NT2/D1 (cell line): ENCODE data around the gene BCAM.
"Not testable (repeated sequence)": the region's sequence is repeated elsewhere in the genome, so short reads cannot be mapped to it uniquely, and the experiment has no call there.

Experiments
- DNase-seq: peaks from one replicate; pipeline ENCODE4 v3.0.0-alpha.2; 2011; ENCODE audit warnings: low read depth, low spot score
- H3K27me3 ChIP-seq: 2 replicates; pipeline ENCODE4 v1.6.0; 2011; ENCODE audit warnings: mild to moderate bottlenecking; ENCODE audit not compliant: insufficient read length, insufficient read depth
- H3K36me3 ChIP-seq: 2 replicates; pipeline ENCODE4 v1.6.1; 2011; ENCODE audit warnings: mild to moderate bottlenecking, low read length, mixed read lengths; ENCODE audit not compliant: insufficient read depth, insufficient read length
- H3K4me1 ChIP-seq: 2 replicates; pipeline ENCODE4 v1.5.1; 2011; ENCODE audit not compliant: insufficient read depth, insufficient read length
- H3K4me3 ChIP-seq: 2 replicates; pipeline ENCODE4 v1.5.1; 2011; ENCODE audit warnings: low read depth; ENCODE audit not compliant: insufficient read length
- H3K9ac ChIP-seq: 2 replicates; pipeline ENCODE4 v1.6.0; 2011; ENCODE audit warnings: low read depth; ENCODE audit not compliant: insufficient read length
- H3K9me3 ChIP-seq: 2 replicates; pipeline ENCODE4 v1.5.1; 2011; ENCODE audit warnings: mild to moderate bottlenecking, low read length; ENCODE audit not compliant: insufficient read depth
- SUZ12 ChIP-seq: IDR thresholded peaks from 2 replicates; pipeline ENCODE4 v1.6.1; 2011; ENCODE audit not compliant: insufficient read length, insufficient read depth; ENCODE audit errors: extremely low read depth
- YY1 ChIP-seq: IDR thresholded peaks from 2 replicates; pipeline ENCODE4 v1.6.1; 2011; ENCODE audit not compliant: insufficient read length, insufficient read depth
- ZNF274 ChIP-seq: IDR thresholded peaks from 2 replicates; pipeline ENCODE4 v1.6.1; 2011; ENCODE audit warnings: mild to moderate bottlenecking, low read depth, low read length

The BCAM gene

DNA sequence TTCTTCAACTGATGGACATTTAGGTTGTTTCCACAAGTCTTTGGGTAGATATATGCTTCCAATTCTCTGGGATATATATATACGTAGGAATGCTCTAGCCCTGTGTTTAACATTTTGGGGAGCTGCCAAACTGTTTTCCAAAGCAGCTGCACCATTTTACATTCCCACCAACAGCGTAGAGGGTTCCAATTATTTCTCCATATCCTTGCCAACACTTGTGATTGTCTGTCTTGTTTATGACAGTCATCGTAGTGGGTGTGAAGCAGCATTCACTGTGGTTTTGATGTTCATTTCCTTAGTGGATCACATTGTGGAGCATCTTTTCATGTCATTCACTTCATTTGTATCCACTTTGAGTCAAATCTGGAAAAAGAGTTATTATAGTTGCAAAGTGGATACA lies 35.9 kb upstream of the BCAM start:
- Histone ChIP-seq H3K4me3 (no peak overlapping the region), H3K4me1 (no peaks in the 10 kb centered on the region), H3K27me3 (no peaks in the 10 kb centered on the region), H3K9me3 (no peaks in the 10 kb centered on the region), H3K9ac (no peak overlapping the region), H3K36me3 (no peaks in the 10 kb centered on the region)
- no peak for DNase-seq
- TF ChIP-seq SUZ12 (no peak), ZNF274 (no peak), YY1 (no peak)

DNA sequence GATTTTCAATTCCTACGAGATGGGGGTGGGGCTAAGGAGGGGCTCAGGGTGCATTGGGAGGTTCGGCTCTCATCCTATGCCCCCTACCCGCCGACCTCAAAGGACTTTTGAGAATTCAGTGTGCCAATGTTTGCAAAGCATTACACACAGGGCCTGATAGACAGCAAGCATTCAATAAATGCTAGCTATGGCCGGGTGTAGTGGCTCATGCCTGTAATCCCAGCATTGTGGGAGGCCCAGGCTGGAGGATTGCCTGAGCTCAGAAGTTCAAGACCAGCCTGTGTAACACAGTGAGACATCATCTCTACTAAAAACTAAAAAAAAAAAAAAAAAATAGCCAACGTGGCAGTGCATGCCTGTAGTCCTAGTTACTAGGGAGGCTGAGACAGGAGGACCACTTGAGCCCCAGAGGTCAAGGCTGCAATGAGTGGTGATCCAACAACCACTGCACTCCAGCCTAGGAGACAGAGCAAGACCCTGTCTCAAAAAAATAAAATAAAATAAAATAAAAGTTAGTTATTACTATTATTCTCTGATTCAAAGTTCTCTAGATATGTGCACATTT lies 33.1 kb upstream of the BCAM start:
- Histone ChIP-seq H3K9ac (no peak overlapping the region), H3K9me3 (no peaks in the 10 kb centered on the region), H3K4me3 (no peak overlapping the region), H3K36me3 (no peaks in the 10 kb centered on the region), H3K27me3 (no peaks in the 10 kb centered on the region), H3K4me1 (no peaks in the 10 kb centered on the region)
- no peak for TF ChIP-seq ZNF274
- no peak for TF ChIP-seq SUZ12
- no peak for TF ChIP-seq YY1
- DNase-seq: no peak

DNA sequence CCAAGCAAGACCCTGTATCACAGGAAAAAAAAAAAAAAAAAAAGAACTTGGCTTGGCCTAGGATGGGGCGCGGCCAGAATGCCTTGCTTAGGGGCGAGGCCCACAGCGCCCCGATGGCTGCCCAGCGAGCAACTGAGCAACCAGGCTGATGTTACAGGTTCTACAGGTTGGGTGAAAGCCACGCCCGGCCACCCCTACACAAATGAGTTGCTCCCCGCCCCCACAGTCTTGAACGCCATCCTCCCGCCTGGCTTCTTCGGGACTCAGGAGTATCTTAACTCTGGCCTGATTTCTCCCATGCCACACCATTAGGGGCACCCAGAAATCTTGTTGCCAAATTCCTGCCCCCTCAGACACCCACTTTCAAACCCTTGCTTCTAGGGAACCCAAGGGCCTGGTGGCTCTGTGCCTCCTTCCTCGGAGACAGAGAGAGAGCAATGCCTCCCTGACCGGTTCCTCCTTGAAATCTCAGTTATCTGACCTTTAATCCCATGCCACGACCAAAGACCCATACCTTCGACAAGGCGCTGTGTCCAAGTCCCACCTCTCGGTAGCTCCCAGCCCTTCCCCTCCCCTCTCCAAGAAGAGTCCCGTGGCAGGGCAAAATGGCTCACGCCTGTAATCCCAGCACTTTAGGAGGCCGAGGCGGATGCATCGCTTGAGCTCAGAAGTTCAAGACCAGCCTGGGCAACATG lies 32.4 kb upstream of the BCAM start:
- no peak overlapping the region for H3K4me3 ChIP-seq
- no peaks in the 10 kb centered on the region for H3K9me3 ChIP-seq
- no peaks in the 10 kb centered on the region for H3K4me1 ChIP-seq
- no peak for DNase-seq
- TF ChIP-seq ZNF274 (no peak), YY1 (no peak), SUZ12 (no peak)
- H3K36me3 ChIP-seq: no peaks in the 10 kb centered on the region
- no peak overlapping the region for H3K9ac ChIP-seq
- no peaks in the 10 kb centered on the region for H3K27me3 ChIP-seq

DNA sequence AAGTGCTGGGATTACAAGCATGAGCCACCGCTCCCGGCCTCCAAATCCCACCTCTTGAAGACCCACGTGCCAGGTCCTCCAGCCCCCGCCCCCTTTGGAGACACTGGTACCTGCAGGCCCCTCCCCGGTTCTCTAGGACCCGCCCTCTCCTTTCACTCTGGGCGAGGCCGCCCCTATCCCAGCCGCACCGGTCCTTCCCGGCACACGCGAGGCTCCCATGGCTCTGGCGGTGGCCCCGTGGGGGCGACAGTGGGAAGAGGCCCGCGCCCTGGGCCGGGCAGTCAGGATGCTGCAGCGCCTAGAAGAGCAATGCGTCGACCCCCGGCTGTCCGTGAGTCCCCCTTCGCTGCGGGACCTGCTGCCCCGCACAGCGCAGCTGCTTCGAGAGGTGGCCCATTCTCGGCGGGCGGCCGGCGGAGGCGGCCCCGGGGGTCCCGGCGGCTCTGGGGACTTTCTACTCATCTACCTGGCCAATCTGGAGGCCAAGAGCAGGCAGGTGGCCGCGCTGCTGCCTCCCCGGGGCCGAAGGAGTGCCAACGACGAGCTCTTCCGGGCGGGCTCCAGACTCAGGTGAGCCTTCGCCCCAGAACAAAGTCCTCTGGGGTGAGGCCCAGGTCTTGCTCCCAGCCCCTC lies 31.1 kb upstream of the BCAM start, which contains the start of gene CBLC:
TSS of gene CBLC (plus strand) at position 176 of the 633 bp plus-strand sequence. CDS start at position 218, 42 bp downstream.
- TF ChIP-seq ZNF274 (no peak), SUZ12 (no peak), YY1 (no peak)
- no peaks in the 10 kb centered on the region for H3K4me1 ChIP-seq
- peak; percentile 47 for DNase-seq
- H3K4me3 ChIP-seq: peak within 1 kb of the TSS; percentile 47
- no peaks in the 10 kb centered on the region for H3K9me3 ChIP-seq
- H3K9ac ChIP-seq: peak within 1 kb of the TSS; percentile 67
- no peaks in the 10 kb centered on the region for H3K36me3 ChIP-seq
- H3K27me3 ChIP-seq: no peaks in the 10 kb centered on the region

DNA sequence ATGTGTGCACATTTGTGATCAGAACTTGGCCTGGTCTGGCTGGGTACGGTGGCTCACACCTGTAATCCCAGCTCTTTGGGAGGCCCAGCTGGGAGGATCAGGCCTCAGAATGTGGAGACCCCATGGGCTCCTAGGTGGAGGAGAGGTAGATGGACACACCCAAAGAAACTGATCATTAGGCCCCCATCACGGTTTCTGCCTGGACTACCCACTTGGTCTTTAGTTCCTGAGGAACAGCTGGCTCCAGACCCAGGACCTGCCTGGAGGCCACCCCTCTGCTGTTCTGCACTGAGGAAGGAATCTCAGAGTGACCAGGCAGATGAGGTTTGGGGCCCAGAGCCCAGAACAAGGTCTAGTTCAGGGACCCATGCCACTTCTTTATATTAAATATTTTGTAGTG lies 29.8 kb upstream of the BCAM start:
- Histone ChIP-seq H3K9me3 (no peaks in the 10 kb centered on the region), H3K4me1 (no peaks in the 10 kb centered on the region), H3K27me3 (no peaks in the 10 kb centered on the region), H3K4me3 (no peak overlapping the region), H3K9ac (no peak overlapping the region), H3K36me3 (no peaks in the 10 kb centered on the region)
- TF ChIP-seq ZNF274: no peak
- TF ChIP-seq SUZ12: no peak
- no peak for TF ChIP-seq YY1
- no peak for DNase-seq

DNA sequence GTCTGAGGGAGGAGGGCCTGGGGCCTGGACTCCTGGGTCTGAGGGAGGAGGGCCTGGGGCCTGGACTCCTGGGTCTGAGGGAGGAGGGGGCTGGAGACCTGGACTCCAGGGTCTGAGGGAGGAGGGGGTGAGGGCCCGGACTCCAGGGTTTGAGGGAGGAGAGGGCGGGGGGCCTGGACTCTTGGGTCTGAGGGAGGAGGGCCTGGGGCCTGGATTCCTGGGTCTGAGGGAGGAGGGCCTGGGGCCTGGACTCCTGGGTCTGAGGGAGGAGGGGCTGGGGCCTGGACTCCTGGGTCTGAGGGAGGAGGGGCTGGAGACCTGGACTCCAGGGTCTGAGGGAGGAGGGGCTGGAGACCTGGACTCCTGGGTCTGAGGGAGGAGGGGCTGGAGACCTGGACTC lies 27.2 kb upstream of the BCAM start:
- not testable (repeated sequence) for H3K4me3 ChIP-seq, DNase-seq, H3K4me1 ChIP-seq, H3K9me3 ChIP-seq, H3K36me3 ChIP-seq, H3K27me3 ChIP-seq, H3K9ac ChIP-seq

DNA sequence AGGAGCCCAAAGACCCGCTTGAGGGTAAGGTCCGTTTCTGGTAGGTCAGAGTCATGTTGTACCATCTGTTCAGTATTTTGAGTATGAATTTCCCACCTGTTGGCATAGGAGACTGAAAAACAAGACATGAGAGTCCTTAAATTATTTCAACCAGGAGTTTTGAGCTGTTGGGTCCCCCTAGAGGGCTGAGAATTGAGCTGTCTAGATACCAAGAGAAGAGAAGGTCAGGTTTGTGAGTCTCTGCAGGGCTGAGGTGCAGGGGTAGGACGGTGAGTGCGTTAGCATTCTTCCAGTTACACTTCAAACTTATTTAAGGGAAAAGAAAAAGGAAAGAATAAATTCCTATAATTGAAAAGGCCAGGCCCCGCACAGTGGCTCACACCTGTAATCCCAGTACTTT lies 26.2 kb upstream of the BCAM start:
- Histone ChIP-seq H3K36me3 (no peaks in the 10 kb centered on the region), H3K9me3 (no peaks in the 10 kb centered on the region), H3K4me3 (no peak overlapping the region), H3K27me3 (no peaks in the 10 kb centered on the region), H3K4me1 (no peaks in the 10 kb centered on the region), H3K9ac (no peak overlapping the region)
- TF ChIP-seq ZNF274 (no peak), YY1 (no peak), SUZ12 (no peak)
- no peak for DNase-seq
